Measurements from ENCODE around the gene C12orf43.

The C12orf43 gene

DNA sequence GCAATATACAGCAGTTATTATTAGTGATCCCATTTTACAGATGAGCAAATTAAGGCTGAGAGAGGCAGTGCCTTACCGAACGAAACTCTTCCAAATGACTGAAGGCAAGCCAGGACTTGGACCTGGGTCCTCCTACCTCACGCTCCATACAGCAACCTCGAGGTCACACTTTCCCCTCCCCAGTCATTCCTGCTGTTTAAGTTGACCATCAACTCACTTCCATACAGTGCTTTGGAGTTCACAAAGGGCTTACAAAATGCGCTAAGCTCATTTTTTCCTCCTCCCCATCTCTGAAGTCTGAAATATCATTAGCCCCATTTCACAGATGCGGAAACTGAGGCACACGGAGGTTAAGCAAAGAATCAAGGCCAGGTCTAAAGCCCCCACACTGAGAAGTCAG is 33.6 kb downstream of the C12orf43 start:
- no peak for DNase-seq (ENCODE audit: low read depth in 1 of 2, low spot score in 1 of 2)
- no peaks in the 10 kb centered on the region for H3K27me3 ChIP-seq (ENCODE audit: insufficient read depth, poor library complexity, severe bottlenecking)
- no peak overlapping the region for H3K27ac ChIP-seq (replicated peaks)
- no peak overlapping the region for H3K4me3 ChIP-seq (replicated peaks; ENCODE audit: insufficient read depth, low read length)
- TF ChIP-seq REST (IDR thresholded peaks at IDR 0.05; ENCODE audit: insufficient replicate concordance, low read depth) = no peak
- no peak for TF ChIP-seq SPI1 (IDR thresholded peaks at IDR 0.05; ENCODE audit: borderline replicate concordance, low read depth)
- TF ChIP-seq CTCF (IDR thresholded peaks at IDR 0.05; ENCODE audit: insufficient read depth, low read length) = no peak
- TF ChIP-seq POLR2AphosphoS5 (IDR thresholded peaks at IDR 0.05; ENCODE audit: low read depth) = no peak
- no peak for TF ChIP-seq GABPA (IDR thresholded peaks at IDR 0.05; ENCODE audit: low read depth)

GRCh38 chr12:120981407-120981941 is 34.8 kb downstream of the C12orf43 start:
- H3K4me3 ChIP-seq (replicated peaks; ENCODE audit: insufficient read depth, low read length) = no peak overlapping the region
- TF ChIP-seq CTCF (IDR thresholded peaks at IDR 0.05; ENCODE audit: insufficient read depth, low read length) (no peak), SPI1 (IDR thresholded peaks at IDR 0.05; ENCODE audit: borderline replicate concordance, low read depth) (no peak), GABPA (IDR thresholded peaks at IDR 0.05; ENCODE audit: low read depth) (no peak), POLR2AphosphoS5 (IDR thresholded peaks at IDR 0.05; ENCODE audit: low read depth) (no peak), REST (IDR thresholded peaks at IDR 0.05; ENCODE audit: insufficient replicate concordance, low read depth) (no peak)
- no peak for DNase-seq (ENCODE audit: low read depth in 1 of 2, low spot score in 1 of 2)
- H3K27me3 ChIP-seq (ENCODE audit: insufficient read depth, poor library complexity, severe bottlenecking) = no peaks in the 10 kb centered on the region
- H3K27ac ChIP-seq (replicated peaks) = no peak overlapping the region

- Histone ChIP-seq H3K4me3 (replicated peaks; ENCODE audit: insufficient read depth, low read length) (no peak overlapping the region), H3K27me3 (ENCODE audit: insufficient read depth, poor library complexity, severe bottlenecking) (no peaks in the 10 kb centered on the region), H3K27ac (replicated peaks) (no peak overlapping the region)
- no peak for DNase-seq (ENCODE audit: low read depth in 1 of 2, low spot score in 1 of 2)
- TF ChIP-seq CTCF (IDR thresholded peaks at IDR 0.05; ENCODE audit: insufficient read depth, low read length) = no peak
- no peak for TF ChIP-seq SPI1 (IDR thresholded peaks at IDR 0.05; ENCODE audit: borderline replicate concordance, low read depth)
- TF ChIP-seq REST (IDR thresholded peaks at IDR 0.05; ENCODE audit: insufficient replicate concordance, low read depth) = no peak
- no peak for TF ChIP-seq GABPA (IDR thresholded peaks at IDR 0.05; ENCODE audit: low read depth)
- TF ChIP-seq POLR2AphosphoS5 (IDR thresholded peaks at IDR 0.05; ENCODE audit: low read depth) = no peak
Measured at GRCh38 chr12:120980800-120981368, 35.4 kb downstream of the C12orf43 start.

Data from HL-60 (cell line).